ELR (cell line): Measurements from ENCODE around the gene ARFGAP1.

Experiments used
- DNase-seq: peaks from one replicate; pipeline ENCODE4 v3.0.0-alpha.2; 2015; ENCODE audit warnings: low read depth

The ARFGAP1 gene

GRCh38 chr20:63279931-63280330, 7.3 kb downstream of the ARFGAP1 start:
- no peak for DNase-seq

- no peak for DNase-seq
These were observed 7.8 kb downstream of the ARFGAP1 start for GRCh38 chr20:63280371-63280770.

- peak; percentile 39 for DNase-seq
These were observed 8.4 kb downstream of the ARFGAP1 start for GRCh38 chr20:63280929-63281545.

- no peak for DNase-seq
These were observed 9.4 kb downstream of the ARFGAP1 start for GRCh38 chr20:63281742-63282665.

- DNase-seq = no peak
These were observed 10.3 kb downstream of the ARFGAP1 start for GRCh38 chr20:63282946-63283345.

- DNase-seq = no peak
These were observed 10.9 kb downstream of the ARFGAP1 start for GRCh38 chr20:63283397-63284082.

- DNase-seq = no peak
These were observed 11.4 kb downstream of the ARFGAP1 start for GRCh38 chr20:63284083-63284440.

GRCh38 chr20:63284544-63284949, 11.9 kb downstream of the ARFGAP1 start:
- DNase-seq = no peak

GRCh38 chr20:63284981-63285524, 12.4 kb downstream of the ARFGAP1 start:
- DNase-seq = no peak

GRCh38 chr20:63285636-63286615, 13.3 kb downstream of the ARFGAP1 start:
- DNase-seq = no peak

GRCh38 chr20:63286781-63287696, 14.4 kb downstream of the ARFGAP1 start:
- no peak for DNase-seq

GRCh38 chr20:63287697-63288580, 15.3 kb downstream of the ARFGAP1 start:
- no peak for DNase-seq

- DNase-seq = no peak
These were observed 16.1 kb downstream of the ARFGAP1 start for GRCh38 chr20:63288581-63289251.

- no peak for DNase-seq
These were observed 16.9 kb downstream of the ARFGAP1 start for GRCh38 chr20:63289311-63290135.

- DNase-seq = no peak
These were observed 17.6 kb downstream of the ARFGAP1 start for GRCh38 chr20:63290136-63290676.

- peak; percentile 50 for DNase-seq
These were observed 18.3 kb downstream of the ARFGAP1 start for GRCh38 chr20:63290677-63291472.

GRCh38 chr20:63291811-63292210, 19.2 kb downstream of the ARFGAP1 start:
- DNase-seq = no peak
